GM21529 (cell line): ENCODE data around the gene DUOXA1.
"Not testable (repeated sequence)": the region's sequence is repeated elsewhere in the genome, so short reads cannot be mapped to it uniquely, and the experiment has no call there.

Source experiments
- ATAC-seq: cut with Tn5 transposase; IDR thresholded peaks from one replicate; pipeline ENCODE4 v1.9.1; 2021; ENCODE audit not compliant: unreplicated experiment

DUOXA1 gene

DNA sequence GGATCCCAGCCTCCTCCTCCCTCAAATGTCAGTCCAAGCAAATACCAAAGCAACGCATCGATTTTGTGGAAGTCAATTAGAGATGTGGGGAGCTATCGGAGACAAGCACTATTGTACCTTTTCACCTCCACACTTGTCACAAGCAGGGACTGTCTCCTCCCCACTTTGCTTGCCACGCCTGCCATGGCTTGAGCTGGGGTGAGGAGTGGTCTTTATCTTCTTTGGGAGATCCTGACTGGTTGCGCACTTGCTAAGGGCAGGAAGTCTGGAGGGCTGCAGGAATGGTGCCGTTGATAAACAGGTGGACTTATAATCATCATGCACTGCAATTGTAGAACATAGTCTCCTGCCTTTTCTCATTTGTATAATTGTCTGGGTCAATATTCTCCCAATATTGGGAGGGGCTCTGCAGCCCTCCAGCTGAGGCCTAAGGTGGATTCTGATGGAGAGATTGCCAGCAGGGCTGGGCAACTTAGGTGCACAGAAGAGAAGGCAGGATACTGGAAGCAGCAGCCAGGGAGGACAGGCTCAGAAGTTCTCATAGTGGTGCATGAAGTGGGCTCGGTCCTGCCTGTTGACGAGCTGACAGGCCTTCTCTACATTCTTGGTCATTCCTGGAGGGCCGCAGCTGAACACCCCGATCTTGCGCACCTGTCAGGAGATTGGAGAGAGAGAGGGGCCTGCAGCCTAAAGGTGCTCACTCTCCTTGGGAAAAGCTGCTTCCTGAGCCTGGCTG is 35.9 kb downstream of the DUOXA1 start:
- ATAC-seq: no peak

DNA sequence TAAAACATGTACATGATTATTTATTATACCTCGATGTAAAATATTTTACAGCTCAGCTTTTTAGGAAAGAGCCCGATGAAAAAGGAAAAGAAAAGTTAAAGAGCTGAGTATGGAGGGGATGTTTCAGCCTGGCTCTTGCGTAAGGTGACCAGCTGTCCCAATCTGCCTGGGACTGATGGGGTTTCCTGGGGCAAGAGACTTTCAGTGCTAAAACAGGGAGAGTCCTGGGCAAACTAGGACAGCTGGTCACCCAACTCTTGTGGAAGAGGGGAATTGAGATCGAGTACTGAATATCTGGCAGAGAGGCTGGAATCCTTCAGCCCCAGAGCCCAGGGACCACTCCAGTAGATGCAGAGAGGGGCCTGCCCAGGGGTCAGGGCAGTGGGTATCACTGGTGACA is 36.7 kb downstream of the DUOXA1 start:
- no peak for ATAC-seq

DNA sequence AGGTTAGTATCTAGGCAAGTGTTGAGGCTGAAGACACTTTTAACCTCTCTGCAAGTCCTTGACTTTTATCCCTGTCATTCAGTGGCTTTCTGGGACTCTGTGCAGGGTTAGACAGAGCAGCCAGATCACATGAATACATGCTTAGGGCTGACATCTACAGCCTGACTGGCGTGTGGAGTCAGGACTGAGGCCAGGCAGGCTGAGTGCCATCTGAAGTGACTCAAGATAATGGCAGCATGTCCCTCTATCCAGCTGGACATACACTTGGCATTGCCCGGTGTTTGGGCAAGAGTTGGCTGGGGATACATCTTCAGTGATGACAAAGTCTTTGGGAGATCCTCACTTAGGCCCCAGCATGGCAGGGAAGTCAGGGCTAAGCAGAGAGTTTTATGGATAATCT is 38.1 kb downstream of the DUOXA1 start:
- no peak for ATAC-seq

DNA sequence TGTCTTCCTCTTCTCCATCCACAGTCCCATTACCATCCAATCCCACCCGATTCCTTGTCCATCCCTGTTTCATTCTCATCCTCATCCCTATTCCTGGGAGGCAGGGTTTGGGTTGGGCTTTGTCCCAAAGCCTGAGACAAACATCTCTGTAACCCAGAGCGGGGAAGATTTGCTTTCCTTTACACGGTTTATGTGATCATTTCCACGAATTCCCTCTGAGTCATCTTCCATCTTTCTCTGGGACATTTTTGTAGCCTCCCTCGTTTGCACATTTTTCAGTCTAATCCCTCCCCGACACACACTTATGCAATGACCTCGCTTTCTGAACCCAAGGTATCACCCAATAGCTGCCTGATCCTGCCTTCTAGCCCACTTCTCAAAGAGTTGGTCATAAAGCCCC is 38.5 kb downstream of the DUOXA1 start:
- ATAC-seq: no peak

DNA sequence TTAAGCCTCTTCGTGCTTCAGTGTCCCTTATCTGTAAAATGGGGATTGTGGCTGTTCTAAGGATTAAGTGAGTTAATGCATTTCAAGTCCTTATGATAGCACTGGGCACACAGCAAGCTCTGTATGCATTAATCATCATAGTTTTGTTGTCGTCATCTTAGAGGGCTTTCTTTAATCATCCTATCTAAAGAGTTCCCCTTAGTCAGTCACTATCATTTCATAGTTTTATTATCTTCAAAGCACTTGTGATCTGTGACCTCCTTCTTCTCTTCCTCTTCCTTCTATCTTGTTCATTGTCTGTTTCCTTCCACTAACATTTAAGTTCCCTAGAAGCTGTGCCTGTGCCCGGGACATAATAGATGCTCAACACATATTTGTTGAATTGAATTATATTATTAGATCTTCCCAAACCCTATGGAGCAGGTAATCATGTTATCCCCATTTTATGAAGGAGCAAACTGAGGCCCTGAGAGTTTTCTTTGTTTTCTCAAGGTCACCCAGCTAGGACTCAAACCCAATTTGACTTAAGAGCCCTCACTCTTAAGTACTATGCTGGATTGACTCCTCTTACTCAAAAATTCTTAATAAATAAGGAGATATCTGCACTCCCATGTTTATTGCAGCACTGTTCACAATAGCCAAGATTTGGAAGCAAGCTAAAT is 39.8 kb downstream of the DUOXA1 start:
- no peak for ATAC-seq

DNA sequence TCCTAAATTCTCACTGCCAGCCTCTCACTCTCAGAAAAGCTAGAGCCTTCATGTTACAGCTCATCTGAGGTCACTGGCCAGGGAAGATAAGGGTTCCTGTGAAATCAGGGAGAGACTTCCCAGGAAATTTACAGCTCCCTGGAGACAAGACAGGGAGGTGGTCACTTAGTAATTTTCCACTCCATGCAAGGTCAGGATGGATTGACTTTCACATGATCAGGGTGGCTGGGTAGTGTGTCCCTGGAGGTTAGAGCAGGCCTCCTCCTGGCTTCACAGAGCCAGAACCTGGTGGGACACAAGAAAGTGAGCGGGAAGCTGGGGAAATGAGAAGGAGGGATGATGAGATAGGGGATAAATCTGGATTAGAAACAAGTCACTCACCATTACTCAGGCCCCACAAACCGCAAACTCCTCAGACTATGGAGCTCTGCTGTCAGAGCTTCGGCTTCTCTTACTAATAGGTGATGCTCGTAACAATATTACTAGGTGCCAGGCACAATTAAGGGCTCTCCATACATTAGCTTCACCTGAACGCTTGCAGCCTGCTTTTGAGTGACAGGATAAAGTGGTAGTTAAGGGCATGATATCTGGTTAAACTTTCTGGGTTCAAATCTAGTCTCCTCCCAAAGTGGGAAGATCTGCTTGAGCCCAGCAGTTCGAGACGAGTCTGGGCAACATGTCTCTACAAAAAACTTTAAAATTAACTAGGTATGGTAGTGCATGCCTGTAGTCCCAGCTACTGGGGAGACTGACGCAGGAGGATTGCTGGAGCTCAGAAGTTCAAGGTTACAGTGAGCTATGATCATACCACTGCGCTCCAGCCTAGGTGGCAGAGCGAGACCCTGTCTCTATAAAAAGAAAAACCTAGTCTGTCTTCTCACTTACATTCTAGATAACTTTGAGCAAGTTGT is 40.6 kb downstream of the DUOXA1 start:
- no peak for ATAC-seq

DNA sequence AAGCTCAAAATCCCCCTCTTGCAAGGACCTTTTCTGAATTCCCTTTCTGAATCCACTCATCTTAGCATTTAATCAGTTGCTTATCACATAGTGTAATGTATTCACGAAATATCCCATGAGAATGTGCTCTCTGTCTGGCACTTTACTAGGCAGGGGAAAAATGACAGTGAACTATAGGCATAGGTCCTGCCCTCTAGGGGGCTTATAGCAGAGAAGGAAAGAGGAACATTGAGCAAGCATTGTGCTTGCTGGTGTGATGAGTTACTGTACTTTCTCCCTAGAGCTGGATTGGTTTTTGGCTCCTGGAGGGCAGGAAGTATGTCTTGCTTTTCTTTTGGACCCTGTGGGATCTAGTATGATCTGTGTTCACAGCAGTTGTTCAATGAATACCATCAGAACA is 42.2 kb downstream of the DUOXA1 start:
- ATAC-seq: no peak

DNA sequence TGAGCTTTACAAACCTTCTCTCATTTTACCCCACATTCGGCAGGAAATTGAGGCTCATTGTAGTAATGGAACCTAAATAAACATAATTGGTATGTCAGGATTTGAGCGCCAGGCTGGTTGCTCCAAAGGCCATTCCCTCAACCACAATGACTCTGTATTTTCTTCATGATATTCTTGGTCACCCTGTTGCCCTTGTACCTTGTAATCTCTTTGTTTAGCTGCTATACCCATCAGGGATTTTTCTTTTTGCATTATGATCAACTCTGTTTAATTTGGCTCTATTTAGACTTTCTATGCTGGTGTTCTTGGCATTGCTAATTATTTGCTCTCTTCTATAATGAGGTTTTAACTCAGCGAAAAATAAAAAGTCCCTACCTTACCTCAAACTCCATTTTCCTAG is 45.5 kb downstream of the DUOXA1 start:
- no peak for ATAC-seq

DNA sequence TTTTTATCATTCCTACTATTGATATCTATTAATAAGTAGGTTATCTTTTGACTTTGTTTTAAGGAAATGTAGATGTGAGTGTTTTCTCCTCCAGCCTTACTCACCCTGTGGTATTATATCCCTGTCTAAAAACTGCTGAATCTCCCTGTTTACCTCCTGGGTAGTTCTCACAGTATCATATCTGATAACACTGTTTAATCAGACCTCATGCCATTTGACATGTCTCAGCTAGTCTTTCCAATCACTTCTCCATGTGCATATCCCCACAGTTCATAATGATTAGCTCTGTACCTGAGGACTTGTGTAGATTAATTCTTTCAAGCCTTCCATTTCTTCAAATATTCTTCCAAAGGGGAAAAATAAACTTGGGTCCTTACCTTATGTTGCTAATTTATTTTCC is 46.5 kb downstream of the DUOXA1 start:
- ATAC-seq: no peak

DNA sequence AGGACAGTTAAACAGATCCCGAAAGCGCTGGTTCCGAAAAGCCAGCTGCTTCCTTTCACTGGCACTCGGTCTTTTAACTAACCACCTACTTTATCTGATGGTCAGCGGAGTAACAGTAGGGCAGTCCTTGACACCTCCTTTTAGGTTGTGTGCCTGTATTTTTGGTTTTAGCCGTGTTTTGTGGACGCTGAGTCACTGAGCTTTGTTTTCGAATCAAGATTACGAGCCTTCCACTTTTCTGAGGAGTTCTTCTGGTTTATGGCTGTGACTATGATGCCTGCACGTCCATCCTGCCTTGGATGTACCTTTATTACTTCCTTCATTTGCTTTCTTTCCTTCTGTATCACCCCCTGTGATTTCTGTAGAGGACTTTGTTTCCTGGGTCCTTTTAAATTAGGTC is 47.3 kb downstream of the DUOXA1 start:
- ATAC-seq: not testable (repeated sequence)

DNA sequence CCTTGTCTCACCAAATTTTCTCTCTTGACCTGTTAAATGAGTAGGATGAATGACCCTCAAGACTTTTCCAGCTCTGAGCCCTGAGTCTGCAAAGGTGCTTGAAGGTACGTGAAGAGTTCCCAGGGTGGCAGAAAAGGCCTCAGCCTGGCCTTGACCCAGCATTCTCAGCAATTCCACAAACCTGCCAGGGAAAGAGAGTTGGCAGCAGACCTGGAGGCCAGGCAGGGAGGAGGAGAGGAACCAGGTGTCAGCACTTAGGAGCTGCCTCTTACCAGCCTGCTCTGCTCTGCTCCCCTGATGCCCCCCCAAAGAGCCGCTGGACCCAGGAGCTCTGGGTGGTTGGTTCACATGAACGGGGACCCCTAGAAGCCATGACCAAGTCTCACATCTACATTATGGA is 49.1 kb downstream of the DUOXA1 start:
- ATAC-seq: not testable (repeated sequence)

DNA sequence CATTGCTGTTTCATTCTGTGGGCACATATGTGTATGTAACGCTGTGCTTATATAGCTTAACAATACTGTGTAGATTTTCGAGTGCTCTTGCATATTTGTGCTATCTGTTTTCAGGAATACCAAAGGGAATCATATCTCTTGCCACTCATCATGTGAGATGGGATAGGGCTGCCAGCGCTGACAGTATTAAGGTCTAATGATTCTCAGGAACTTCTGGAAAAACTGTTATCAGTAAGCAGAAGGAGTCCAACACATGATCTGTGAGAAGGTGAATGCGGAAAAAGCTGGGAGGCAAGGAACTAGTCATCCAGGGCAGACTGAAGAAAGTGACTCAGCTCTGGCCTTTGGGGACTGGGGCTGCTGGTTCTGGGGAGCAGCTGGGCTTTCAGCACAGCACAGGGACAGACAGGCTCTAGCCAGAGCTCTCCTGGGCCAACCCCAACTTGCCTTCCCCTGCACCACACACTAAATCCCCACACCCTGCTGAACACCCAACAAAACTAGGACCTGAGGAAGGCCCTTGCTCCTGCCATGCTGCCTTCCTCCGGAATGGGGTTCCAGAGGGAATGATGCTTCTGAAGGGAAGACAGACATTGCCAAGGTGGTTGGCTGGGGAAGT is 49.9 kb downstream of the DUOXA1 start:
- not testable (repeated sequence) for ATAC-seq

DNA sequence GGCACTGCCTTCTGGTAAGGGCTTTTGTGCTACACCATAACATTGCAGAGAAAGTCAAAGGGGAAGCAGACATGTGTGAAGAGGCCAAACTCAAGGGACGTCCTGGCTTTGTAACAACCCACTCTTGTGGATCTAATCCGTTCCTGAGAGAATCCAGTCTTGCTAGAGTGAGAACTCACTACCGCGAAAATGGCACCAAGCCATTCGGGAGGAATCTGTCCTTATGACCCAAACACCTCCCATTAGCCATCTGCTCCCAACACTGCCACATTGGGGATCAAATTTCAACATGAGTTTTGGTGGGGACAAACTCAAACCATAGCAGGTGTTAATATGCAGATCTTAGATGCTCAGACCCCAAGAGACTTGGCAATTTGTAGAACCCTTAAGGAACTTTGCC is 50.5 kb downstream of the DUOXA1 start:
- not testable (repeated sequence) for ATAC-seq

DNA sequence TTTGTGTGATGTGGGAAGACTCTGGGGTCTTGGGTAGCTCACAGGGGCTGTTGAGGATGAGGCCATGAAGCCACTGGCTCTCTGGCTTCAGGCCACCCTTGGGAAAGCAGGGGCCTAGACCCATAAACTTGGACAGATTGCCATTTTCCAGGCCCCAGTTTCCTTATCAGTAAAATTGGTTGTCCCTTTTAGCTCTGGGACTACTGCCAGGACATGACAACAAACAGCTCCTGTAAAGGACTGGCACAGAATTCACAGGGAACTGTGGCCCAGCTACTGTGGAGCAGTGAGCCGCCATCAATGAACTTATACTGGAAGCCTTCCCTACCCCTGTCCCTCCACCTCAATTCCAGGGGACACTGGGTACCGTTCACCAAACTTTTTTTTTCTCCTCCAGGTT is 52.3 kb downstream of the DUOXA1 start:
- ATAC-seq: not testable (repeated sequence)

DNA sequence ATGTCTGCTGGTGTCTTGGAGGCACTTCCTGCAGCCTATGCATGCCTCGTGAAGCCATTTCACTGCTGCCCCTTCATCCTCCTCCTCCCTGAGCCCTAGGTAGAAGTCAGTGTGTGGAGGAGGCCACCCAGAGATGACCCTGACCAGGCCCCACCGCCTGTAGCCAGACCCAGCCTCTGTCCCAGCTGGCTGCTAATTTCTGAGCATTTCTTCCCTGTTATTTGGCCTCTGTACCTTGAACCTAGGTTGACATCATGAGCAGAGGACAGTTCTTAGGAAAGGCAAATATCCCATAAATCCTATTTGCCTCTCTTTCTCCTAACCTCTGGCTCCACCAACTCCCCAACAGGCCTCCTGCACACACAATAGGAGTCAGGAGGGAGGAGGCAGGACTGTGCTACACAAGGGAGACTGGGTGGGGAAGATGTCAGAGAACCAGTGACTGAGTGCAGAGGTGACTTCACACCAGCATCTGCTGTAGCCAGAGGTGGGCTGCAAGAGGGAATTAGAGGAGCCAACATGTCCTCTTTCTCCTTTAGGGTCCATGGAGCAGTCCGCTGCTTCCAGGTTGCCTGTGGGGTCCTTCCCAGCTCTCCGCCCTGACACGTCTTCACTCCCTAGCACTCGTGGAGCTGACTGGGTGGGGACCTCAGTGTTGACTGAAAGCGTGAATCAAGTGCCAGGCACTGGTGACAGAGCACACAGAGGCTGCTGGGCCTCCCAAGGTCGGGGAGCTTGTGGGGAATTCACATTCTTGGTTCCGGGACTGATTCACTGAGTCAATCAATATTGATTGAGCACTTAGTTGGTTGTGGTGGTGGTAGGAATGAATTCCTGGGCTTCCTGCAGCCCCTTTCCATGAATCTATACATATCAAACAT is 54.0 kb downstream of the DUOXA1 start:
- not testable (repeated sequence) for ATAC-seq

DNA sequence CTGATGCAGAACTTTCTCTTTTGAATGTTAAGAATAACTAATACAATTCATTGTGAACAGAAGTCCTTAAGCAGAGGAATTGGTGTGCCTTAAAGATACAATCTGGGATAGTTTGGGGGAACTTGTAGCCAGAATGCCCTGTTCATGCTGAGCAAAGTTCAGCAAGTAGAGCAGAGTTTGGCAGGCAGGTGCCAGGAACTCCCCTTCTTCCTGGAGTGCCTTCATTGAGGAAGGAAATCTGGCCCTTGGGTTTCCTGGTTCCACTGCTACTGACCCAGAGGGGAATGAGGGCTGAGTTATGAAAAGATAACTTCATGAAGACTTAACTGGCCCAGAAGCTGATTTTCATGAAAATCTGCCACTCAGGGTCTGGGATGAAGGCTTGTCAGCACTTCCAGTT is 56.1 kb downstream of the DUOXA1 start:
- ATAC-seq: not testable (repeated sequence)

DNA sequence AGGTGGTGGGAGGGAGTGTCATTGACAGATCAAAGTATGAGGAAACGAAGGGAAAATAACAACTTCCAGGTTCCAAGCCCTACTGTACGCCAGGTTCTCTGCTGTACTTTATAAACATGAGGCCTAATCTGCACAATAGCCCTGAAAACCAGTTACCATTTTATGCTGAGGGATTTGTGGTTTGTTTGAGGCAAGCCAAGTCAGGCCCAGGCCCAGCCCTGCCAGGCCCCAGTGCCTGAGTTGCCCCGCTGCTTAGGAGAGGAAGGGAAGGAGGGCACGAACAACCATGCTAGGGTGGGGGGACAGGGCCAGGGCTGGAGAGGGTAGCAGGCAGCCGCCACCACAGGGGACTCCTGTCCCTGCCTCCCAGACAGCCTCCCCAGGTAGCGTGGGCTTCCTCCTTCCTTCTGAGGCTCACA is 59.7 kb downstream of the DUOXA1 start:
- not testable (repeated sequence) for ATAC-seq
